Measurements from ENCODE around the gene FAM83G. TPM values are rescaled to one million over a fixed set of nuclear protein-coding genes. Genes with fewer than 3 reads are reported as not detected.
"Not testable (repeated sequence)": the region's sequence is repeated elsewhere in the genome, so short reads cannot be mapped to it uniquely, and the experiment has no call there.

FAM83G gene
- total RNA-seq, 3 donors from 2014 or later (not counting 1 experiment from before 2014, with no cell fraction given), result 3.8 to 6.5 (median 4.3) TPM

- Mint-ChIP-seq H3K4me3 (no peak overlapping the region), H3K4me1 (peaks cover 11 to 12% of the 10 kb centered on the region in 2 donors), H3K27ac (peak overlapping the region; percentile 75 to 78), H3K36me3 (peaks cover 9% of the 10 kb centered on the region), H3K27me3 (ENCODE audit: low read depth in 2 of 2) (peaks cover 0 to 6% of the 10 kb centered on the region in 2 donors), H3K9me3 (no peaks in the 10 kb centered on the region)
- Histone ChIP-seq H3K9me3 (ENCODE audit: control insufficient read depth, insufficient read depth, low read length) (no peaks in the 10 kb centered on the region), H3K27ac (ENCODE audit: low read length) (no peak overlapping the region), H3K36me3 (ENCODE audit: control insufficient read depth, insufficient read depth, low read length) (peaks cover 20% of the 10 kb centered on the region), H3K4me1 (ENCODE audit: control insufficient read depth, insufficient read depth, low read length) (no peaks in the 10 kb centered on the region), H3K4me3 (ENCODE audit: low read length) (no peak overlapping the region), H3K27me3 (ENCODE audit: control insufficient read depth, insufficient read depth, low read length) (no peaks in the 10 kb centered on the region)
- WGBS (ENCODE audit: insufficient coverage), result 41% methylated on average over 5 of the region's 5 CpGs
- intact Hi-C loops (cut with micrococcal nuclease), result no loop called here
- DNase-seq, result no peak
- peak; percentile 65 to 93 (median 87) for ATAC-seq
- TF ChIP-seq, protein P1, sequence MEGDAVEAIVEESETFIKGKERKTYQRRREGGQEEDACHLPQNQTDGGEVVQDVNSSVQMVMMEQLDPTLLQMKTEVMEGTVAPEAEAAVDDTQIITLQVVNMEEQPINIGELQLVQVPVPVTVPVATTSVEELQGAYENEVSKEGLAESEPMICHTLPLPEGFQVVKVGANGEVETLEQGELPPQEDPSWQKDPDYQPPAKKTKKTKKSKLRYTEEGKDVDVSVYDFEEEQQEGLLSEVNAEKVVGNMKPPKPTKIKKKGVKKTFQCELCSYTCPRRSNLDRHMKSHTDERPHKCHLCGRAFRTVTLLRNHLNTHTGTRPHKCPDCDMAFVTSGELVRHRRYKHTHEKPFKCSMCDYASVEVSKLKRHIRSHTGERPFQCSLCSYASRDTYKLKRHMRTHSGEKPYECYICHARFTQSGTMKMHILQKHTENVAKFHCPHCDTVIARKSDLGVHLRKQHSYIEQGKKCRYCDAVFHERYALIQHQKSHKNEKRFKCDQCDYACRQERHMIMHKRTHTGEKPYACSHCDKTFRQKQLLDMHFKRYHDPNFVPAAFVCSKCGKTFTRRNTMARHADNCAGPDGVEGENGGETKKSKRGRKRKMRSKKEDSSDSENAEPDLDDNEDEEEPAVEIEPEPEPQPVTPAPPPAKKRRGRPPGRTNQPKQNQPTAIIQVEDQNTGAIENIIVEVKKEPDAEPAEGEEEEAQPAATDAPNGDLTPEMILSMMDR (IDR thresholded peaks at IDR 0.05), result no peak
Measured at GRCh38 chr17:18932360-18933055, 72.1 kb downstream of the FAM83G start.

GRCh38 chr17:18928628-18929125 lies 75.9 kb downstream of the FAM83G start:
- no peaks in the 10 kb centered on the region for H3K27me3 Mint-ChIP-seq (ENCODE audit: low read depth in 2 of 2)
- no peak overlapping the region for H3K4me3 Mint-ChIP-seq
- H3K9me3 Mint-ChIP-seq, result no peaks in the 10 kb centered on the region
- no peak overlapping the region for H3K27ac Mint-ChIP-seq
- Histone ChIP-seq H3K27ac (ENCODE audit: low read length) (no peak overlapping the region), H3K9me3 (ENCODE audit: control insufficient read depth, insufficient read depth, low read length) (no peaks in the 10 kb centered on the region), H3K27me3 (ENCODE audit: control insufficient read depth, insufficient read depth, low read length) (no peaks in the 10 kb centered on the region), H3K4me1 (ENCODE audit: control insufficient read depth, insufficient read depth, low read length) (no peaks in the 10 kb centered on the region), H3K36me3 (ENCODE audit: control insufficient read depth, insufficient read depth, low read length) (peaks cover 27% of the 10 kb centered on the region), H3K4me3 (ENCODE audit: low read length) (no peak overlapping the region)
- ATAC-seq, result no peak
- WGBS (ENCODE audit: insufficient coverage), result 90% methylated on average over 9 of the region's 9 CpGs
- peak in 1 of 2 donors; percentile 21 for DNase-seq
- TF ChIP-seq, protein P1 (IDR thresholded peaks at IDR 0.05), result no peak
- peaks cover 9% of the 10 kb centered on the region for H3K36me3 Mint-ChIP-seq
- H3K4me1 Mint-ChIP-seq, result peaks cover 11 to 12% of the 10 kb centered on the region in 2 donors
- intact Hi-C loops (cut with micrococcal nuclease), result no loop called here

DNA sequence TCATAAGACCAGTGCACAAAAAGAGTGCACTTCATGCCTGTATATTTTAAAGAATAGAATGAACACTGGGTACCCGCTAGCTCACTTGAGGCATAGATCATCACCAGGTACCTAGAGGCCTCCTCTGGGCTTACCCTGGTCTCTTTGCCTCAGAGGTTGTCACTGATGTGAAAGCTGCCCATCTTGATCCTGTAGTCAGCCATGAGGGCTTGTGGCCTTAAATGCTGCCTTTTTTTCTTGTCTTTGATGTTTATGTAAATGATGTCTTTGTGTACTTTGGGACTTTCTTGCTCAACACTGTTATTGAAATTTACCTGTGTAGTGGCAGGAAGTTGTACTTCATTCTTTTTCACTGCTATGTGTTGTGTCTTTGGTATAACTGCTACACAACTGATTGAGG lies 79.4 kb downstream of the FAM83G start:
- no peak for ATAC-seq
- Histone ChIP-seq H3K4me1 (ENCODE audit: control insufficient read depth, insufficient read depth, low read length) (peaks cover 8% of the 10 kb centered on the region), H3K36me3 (ENCODE audit: control insufficient read depth, insufficient read depth, low read length) (peaks cover 20% of the 10 kb centered on the region), H3K27ac (ENCODE audit: low read length) (no peak overlapping the region), H3K9me3 (ENCODE audit: control insufficient read depth, insufficient read depth, low read length) (no peaks in the 10 kb centered on the region), H3K27me3 (ENCODE audit: control insufficient read depth, insufficient read depth, low read length) (no peaks in the 10 kb centered on the region), H3K4me3 (ENCODE audit: low read length) (no peak overlapping the region)
- DNase-seq, result peak in 1 of 2 donors; percentile 46
- TF ChIP-seq, protein P1 (IDR thresholded peaks at IDR 0.05), result no peak
- no peaks in the 10 kb centered on the region for H3K27me3 Mint-ChIP-seq (ENCODE audit: low read depth in 2 of 2)
- intact Hi-C loops (cut with micrococcal nuclease), result no loop called here
- 100% methylated on average over 1 of the region's 1 CpG for WGBS (ENCODE audit: insufficient coverage)
- H3K4me3 Mint-ChIP-seq, result no peak overlapping the region
- H3K4me1 Mint-ChIP-seq, result peaks cover 17% of the 10 kb centered on the region in 2 donors
- peaks cover 9% of the 10 kb centered on the region for H3K36me3 Mint-ChIP-seq
- H3K9me3 Mint-ChIP-seq, result no peaks in the 10 kb centered on the region
- no peak overlapping the region for H3K27ac Mint-ChIP-seq

DNA sequence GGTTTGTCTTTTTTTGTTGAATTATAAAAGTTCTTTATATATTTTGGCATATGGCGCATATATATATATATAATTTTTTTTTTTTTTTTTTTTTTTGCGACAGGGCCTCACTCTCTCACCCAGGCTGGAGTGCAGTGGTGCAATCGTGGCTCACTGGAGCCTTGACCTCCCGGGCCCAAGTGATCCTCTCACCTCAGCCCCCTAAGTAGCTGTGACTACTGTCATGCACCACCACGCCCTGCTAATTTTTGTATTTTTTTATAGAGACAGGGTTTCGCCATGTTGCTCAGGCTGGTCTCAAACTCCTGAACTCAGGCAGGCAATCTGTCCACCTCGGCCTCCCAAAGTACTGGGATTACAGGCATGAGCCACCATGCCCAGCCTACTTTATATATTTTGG lies 82.0 kb downstream of the FAM83G start:
- H3K4me1 ChIP-seq (ENCODE audit: control insufficient read depth, insufficient read depth, low read length); intact Hi-C loops (cut with micrococcal nuclease); H3K27ac Mint-ChIP-seq: not testable (repeated sequence)

More for the DNA sequence above, 82.0 kb downstream of the FAM83G start:
- not testable (repeated sequence) for H3K27ac ChIP-seq (ENCODE audit: low read length); DNase-seq; H3K4me3 ChIP-seq (ENCODE audit: low read length); H3K9me3 ChIP-seq (ENCODE audit: control insufficient read depth, insufficient read depth, low read length); H3K4me3 Mint-ChIP-seq; H3K27me3 Mint-ChIP-seq (ENCODE audit: low read depth in 2 of 2); ATAC-seq; H3K36me3 Mint-ChIP-seq; H3K9me3 Mint-ChIP-seq; H3K27me3 ChIP-seq (ENCODE audit: control insufficient read depth, insufficient read depth, low read length)
- peaks cover 19% of the 10 kb centered on the region for H3K36me3 ChIP-seq (ENCODE audit: control insufficient read depth, insufficient read depth, low read length)
- WGBS (ENCODE audit: insufficient coverage), result 90% methylated on average over 5 of the region's 7 CpGs
- H3K4me1 Mint-ChIP-seq, result peaks cover 25 to 28% of the 10 kb centered on the region in 2 donors

Measured in natural killer cell (primary cell).